Large intestine (tissue), 3 donors: Measurements from ENCODE around the gene FOXO1. TPM values are rescaled to one million over a fixed set of nuclear protein-coding genes. Genes with fewer than 3 reads are reported as not detected.

Experiments used
- DNase-seq, 2 donors: peaks; one replicate each; pipeline versions ENCODE4 v3.0.0 to v3.0.0-alpha.2; 2013
- H3K27ac ChIP-seq: one replicate; pipeline ENCODE4 v1.5.1; 2013; ENCODE audit warnings: low read length
- H3K27me3 ChIP-seq: 2 replicates; pipeline ENCODE4 v1.6.1; 2013; ENCODE audit warnings: low read length; ENCODE audit not compliant: control insufficient read depth, insufficient read depth
- H3K36me3 ChIP-seq: 2 replicates; pipeline ENCODE4 v1.6.1; 2013; ENCODE audit warnings: low read length; ENCODE audit not compliant: control insufficient read depth, insufficient read depth
- H3K4me1 ChIP-seq: one replicate; pipeline ENCODE4 v1.6.1; 2013; ENCODE audit warnings: low read length; ENCODE audit not compliant: control insufficient read depth, insufficient read depth
- H3K4me3 ChIP-seq: one replicate; pipeline ENCODE4 v1.5.1; 2013; ENCODE audit warnings: low read length
- H3K9me3 ChIP-seq: one replicate; pipeline ENCODE4 v1.6.1; 2013; ENCODE audit warnings: mild to moderate bottlenecking, low read depth, low read length, moderate library complexity; ENCODE audit not compliant: control insufficient read depth
- WGBS: methylation state at CpG from one replicate; pipeline ENCODE4 v1.1.5; 2013; ENCODE audit warnings: low lambda C conversion rate; ENCODE audit not compliant: insufficient coverage; 5-methylcytosine and 5-hydroxymethylcytosine counted together
- polyA plus RNA-seq: library from polyadenylated mRNA; unstranded; fragments of 120-200 nt; gene quantifications from one replicate; pipeline ENCODE4 v1.2.1, GENCODE V29; 2013

FOXO1 gene
- polyA plus RNA-seq, 1 donor: 11.2 TPM

- peaks cover 6% of the 10 kb centered on the region for H3K4me1 ChIP-seq
- H3K27ac ChIP-seq: no peak overlapping the region
- H3K4me3 ChIP-seq: no peak overlapping the region
- H3K36me3 ChIP-seq: no peaks in the 10 kb centered on the region
- DNase-seq: peak; percentile 51 to 64
- H3K9me3 ChIP-seq: no peaks in the 10 kb centered on the region
- WGBS: 20% methylated on average over 1 of the region's 5 CpGs
- no peaks in the 10 kb centered on the region for H3K27me3 ChIP-seq
These were observed 28.8 kb downstream of the FOXO1 start for GRCh38 chr13:40637643-40638042.

GRCh38 chr13:40635315-40635995 lies 31.0 kb downstream of the FOXO1 start:
- Histone ChIP-seq H3K27me3 (no peaks in the 10 kb centered on the region), H3K4me3 (no peak overlapping the region), H3K4me1 (peaks cover 6% of the 10 kb centered on the region), H3K27ac (no peak overlapping the region), H3K9me3 (no peaks in the 10 kb centered on the region), H3K36me3 (no peaks in the 10 kb centered on the region)
- DNase-seq: no peak
- no CpG with 5 or more reads among the region's 5 CpGs for WGBS

- no peaks in the 10 kb centered on the region for H3K9me3 ChIP-seq
- no peaks in the 10 kb centered on the region for H3K27me3 ChIP-seq
- H3K4me1 ChIP-seq: peaks cover 4% of the 10 kb centered on the region
- DNase-seq: no peak
- 100% methylated on average over 1 of the region's 3 CpGs for WGBS
- H3K4me3 ChIP-seq: no peak overlapping the region
- H3K27ac ChIP-seq: no peak overlapping the region
- no peaks in the 10 kb centered on the region for H3K36me3 ChIP-seq
These were observed 33.5 kb downstream of the FOXO1 start for GRCh38 chr13:40632915-40633314.

- no peak overlapping the region for H3K4me3 ChIP-seq
- H3K9me3 ChIP-seq: no peaks in the 10 kb centered on the region
- no peaks in the 10 kb centered on the region for H3K4me1 ChIP-seq
- H3K27me3 ChIP-seq: no peaks in the 10 kb centered on the region
- no CpG with 5 or more reads among the region's 4 CpGs for WGBS
- DNase-seq: no peak
- no peaks in the 10 kb centered on the region for H3K36me3 ChIP-seq
- no peak overlapping the region for H3K27ac ChIP-seq
These were observed 34.8 kb downstream of the FOXO1 start for GRCh38 chr13:40631605-40632004.

GRCh38 chr13:40629678-40630384 lies 36.6 kb downstream of the FOXO1 start:
- no peak for DNase-seq
- Histone ChIP-seq H3K27me3 (no peaks in the 10 kb centered on the region), H3K4me3 (no peak overlapping the region), H3K9me3 (no peaks in the 10 kb centered on the region), H3K27ac (no peak overlapping the region), H3K4me1 (no peaks in the 10 kb centered on the region), H3K36me3 (no peaks in the 10 kb centered on the region)
- 42% methylated on average over 2 of the region's 3 CpGs for WGBS

GRCh38 chr13:40626977-40627376 lies 39.5 kb downstream of the FOXO1 start:
- Histone ChIP-seq H3K27me3 (no peaks in the 10 kb centered on the region), H3K27ac (no peak overlapping the region), H3K4me3 (no peak overlapping the region), H3K4me1 (peaks cover 3% of the 10 kb centered on the region), H3K9me3 (no peaks in the 10 kb centered on the region), H3K36me3 (no peaks in the 10 kb centered on the region)
- DNase-seq: no peak
- 60% methylated on average over 1 of the region's 1 CpG for WGBS

GRCh38 chr13:40626561-40626960 lies 39.9 kb downstream of the FOXO1 start:
- no peak overlapping the region for H3K4me3 ChIP-seq
- H3K27me3 ChIP-seq: no peaks in the 10 kb centered on the region
- DNase-seq: no peak
- H3K27ac ChIP-seq: no peak overlapping the region
- no peaks in the 10 kb centered on the region for H3K9me3 ChIP-seq
- peaks cover 3% of the 10 kb centered on the region for H3K4me1 ChIP-seq
- no CpG with 5 or more reads among the region's 3 CpGs for WGBS
- H3K36me3 ChIP-seq: no peaks in the 10 kb centered on the region

GRCh38 chr13:40624986-40625385 lies 41.5 kb downstream of the FOXO1 start:
- Histone ChIP-seq H3K27ac (no peak overlapping the region), H3K36me3 (no peaks in the 10 kb centered on the region), H3K4me1 (peaks cover 3% of the 10 kb centered on the region), H3K4me3 (no peak overlapping the region), H3K27me3 (no peaks in the 10 kb centered on the region), H3K9me3 (no peaks in the 10 kb centered on the region)
- no peak for DNase-seq
- no CpG with 5 or more reads among the region's 1 CpG for WGBS

GRCh38 chr13:40624383-40624782 lies 42.1 kb downstream of the FOXO1 start:
- WGBS: no CpG with 5 or more reads among the region's 1 CpG
- H3K4me1 ChIP-seq: peaks cover 3% of the 10 kb centered on the region

GRCh38 chr13:40622761-40623160 lies 43.7 kb downstream of the FOXO1 start:
- peaks cover 3% of the 10 kb centered on the region for H3K4me1 ChIP-seq
- H3K27ac ChIP-seq: no peak overlapping the region
- no peak overlapping the region for H3K4me3 ChIP-seq
- H3K27me3 ChIP-seq: no peaks in the 10 kb centered on the region
- no peak for DNase-seq
- 100% methylated on average over 1 of the region's 1 CpG for WGBS
- H3K9me3 ChIP-seq: no peaks in the 10 kb centered on the region
- H3K36me3 ChIP-seq: no peaks in the 10 kb centered on the region

More at GRCh38 chr13:40624383-40624782, 42.1 kb downstream of the FOXO1 start:
- Histone ChIP-seq H3K4me3 (no peak overlapping the region), H3K9me3 (no peaks in the 10 kb centered on the region), H3K36me3 (no peaks in the 10 kb centered on the region), H3K27ac (no peak overlapping the region), H3K27me3 (no peaks in the 10 kb centered on the region)
- DNase-seq: no peak
